Thoracic aorta (tissue), 2 donors: ENCODE measurements around the gene KPNA2. TPM values are rescaled to one million over a fixed set of nuclear protein-coding genes. Genes with fewer than 3 reads are reported as not detected.

Experiments
- ATAC-seq: fragments of 150-250 bp; one replicate; pipeline ENCODE4 v1.8.0; 2017; ENCODE audit warnings: low read depth; ENCODE audit not compliant: insufficient number of reproducible peaks, low FRiP score
- DNase-seq: peaks from one replicate; pipeline ENCODE4 v3.0.0-alpha.2; 2020; ENCODE audit warnings: low spot score
- H3K27ac ChIP-seq, 2 donors: fragments of 200-600 bp; sonication (generic); 1 replicate in 1 of 2; 2 replicates in 1 of 2; pipeline ENCODE4 v1.5.1; 2016; ENCODE audit warnings: mild to moderate bottlenecking in 2 of 2, moderate library complexity in 2 of 2
- H3K27me3 ChIP-seq: fragments of 200-600 bp; sonication (generic); replicated peaks from 2 replicates; pipeline ENCODE4 v1.6.0; 2016; ENCODE audit warnings: mild to moderate bottlenecking; ENCODE audit not compliant: insufficient read depth
- H3K36me3 ChIP-seq: fragments of 200-600 bp; sonication (generic); one replicate; pipeline ENCODE4 v1.5.1; 2016
- H3K4me1 ChIP-seq, 2 donors: fragments of 200-600 bp; sonication (generic); 1 replicate in 1 of 2; 2 replicates in 1 of 2; pipeline versions ENCODE4 v1.5.1 to v1.6.0; 2016; ENCODE audit warnings: low read depth in 2 of 2, mild to moderate bottlenecking in 1 of 2; ENCODE audit not compliant: control insufficient read depth in 1 of 2
- H3K4me3 ChIP-seq: fragments of 200-600 bp; sonication (generic); 2 replicates; pipeline ENCODE4 v1.5.1; 2016; ENCODE audit warnings: mild to moderate bottlenecking
- H3K9me3 ChIP-seq: fragments of 200-600 bp; sonication (generic); 2 replicates; pipeline ENCODE4 v1.5.1; 2016
- total RNA-seq, 2 donors: library from RNA; depleted of rRNA; stranded (reverse); fragments of >200 nt; gene quantifications; one replicate each; pipeline versions ENCODE4 v1.1.0 to v1.2.3, GENCODE V29; 2016
- TF ChIP-seq, protein P1 (sequence below): fragments of 200-600 bp; sonication (generic); IDR thresholded peaks from one replicate; pipeline ENCODE4 v1.5.1; 2019; ENCODE audit warnings: antibody characterized with exemption

Gene KPNA2
- total RNA-seq, 2 donors from 2014 or later = 11.9 to 29.9 TPM

DNA sequence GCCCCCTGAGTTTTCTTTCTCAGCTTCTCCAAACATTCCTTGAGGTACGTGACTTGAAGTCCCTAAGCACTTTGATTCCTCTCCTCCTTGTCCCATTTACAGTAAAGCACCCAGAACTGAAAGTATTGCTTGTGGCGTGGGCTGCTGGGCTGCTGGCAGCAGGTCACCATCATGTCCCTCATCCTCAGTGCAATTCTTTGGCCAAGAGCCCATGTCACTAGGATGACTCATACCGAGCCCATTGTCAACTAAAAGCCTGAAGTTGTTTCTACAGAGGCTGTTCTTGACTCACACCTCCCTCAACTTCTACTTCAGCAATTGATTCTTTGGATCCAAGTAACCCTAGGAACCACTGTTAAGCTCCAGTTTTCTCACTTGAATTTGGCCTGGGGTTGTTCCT is 54.3 kb downstream of the KPNA2 start:
- no peak overlapping the region for H3K4me3 ChIP-seq

GRCh38 chr17:68094481-68095078 is 59.0 kb downstream of the KPNA2 start:
- no peak overlapping the region for H3K4me3 ChIP-seq
- no peaks in the 10 kb centered on the region for H3K4me1 ChIP-seq
- no peaks in the 10 kb centered on the region for H3K27me3 ChIP-seq
- no peak for DNase-seq
- TF ChIP-seq, protein P1, sequence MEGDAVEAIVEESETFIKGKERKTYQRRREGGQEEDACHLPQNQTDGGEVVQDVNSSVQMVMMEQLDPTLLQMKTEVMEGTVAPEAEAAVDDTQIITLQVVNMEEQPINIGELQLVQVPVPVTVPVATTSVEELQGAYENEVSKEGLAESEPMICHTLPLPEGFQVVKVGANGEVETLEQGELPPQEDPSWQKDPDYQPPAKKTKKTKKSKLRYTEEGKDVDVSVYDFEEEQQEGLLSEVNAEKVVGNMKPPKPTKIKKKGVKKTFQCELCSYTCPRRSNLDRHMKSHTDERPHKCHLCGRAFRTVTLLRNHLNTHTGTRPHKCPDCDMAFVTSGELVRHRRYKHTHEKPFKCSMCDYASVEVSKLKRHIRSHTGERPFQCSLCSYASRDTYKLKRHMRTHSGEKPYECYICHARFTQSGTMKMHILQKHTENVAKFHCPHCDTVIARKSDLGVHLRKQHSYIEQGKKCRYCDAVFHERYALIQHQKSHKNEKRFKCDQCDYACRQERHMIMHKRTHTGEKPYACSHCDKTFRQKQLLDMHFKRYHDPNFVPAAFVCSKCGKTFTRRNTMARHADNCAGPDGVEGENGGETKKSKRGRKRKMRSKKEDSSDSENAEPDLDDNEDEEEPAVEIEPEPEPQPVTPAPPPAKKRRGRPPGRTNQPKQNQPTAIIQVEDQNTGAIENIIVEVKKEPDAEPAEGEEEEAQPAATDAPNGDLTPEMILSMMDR = no peak
- no peak overlapping the region for H3K27ac ChIP-seq
- no peaks in the 10 kb centered on the region for H3K36me3 ChIP-seq
- H3K9me3 ChIP-seq = no peaks in the 10 kb centered on the region
- no peak for ATAC-seq

More for the DNA sequence above, 54.3 kb downstream of the KPNA2 start:
- Histone ChIP-seq H3K36me3 (no peaks in the 10 kb centered on the region), H3K9me3 (no peaks in the 10 kb centered on the region), H3K27ac (no peak overlapping the region), H3K4me1 (peaks cover 0 to 4% of the 10 kb centered on the region in 2 donors), H3K27me3 (no peaks in the 10 kb centered on the region)
- TF ChIP-seq, protein P1 = no peak
- ATAC-seq (peak; percentile 30), DNase-seq (no peak)

- DNase-seq (no peak), ATAC-seq (no peak)
- TF ChIP-seq, protein P1 = no peak
- Histone ChIP-seq H3K4me1 (no peaks in the 10 kb centered on the region), H3K27me3 (no peaks in the 10 kb centered on the region), H3K9me3 (no peaks in the 10 kb centered on the region), H3K36me3 (no peaks in the 10 kb centered on the region), H3K4me3 (no peak overlapping the region), H3K27ac (no peak overlapping the region)
Observed at GRCh38 chr17:68095205-68095811, 59.8 kb downstream of the KPNA2 start.

GRCh38 chr17:68096111-68096510 is 60.6 kb downstream of the KPNA2 start:
- no peak for ATAC-seq
- TF ChIP-seq, protein P1 = no peak
- H3K9me3 ChIP-seq = no peaks in the 10 kb centered on the region

More at GRCh38 chr17:68096111-68096510, 60.6 kb downstream of the KPNA2 start:
- no peaks in the 10 kb centered on the region for H3K27me3 ChIP-seq
- H3K4me3 ChIP-seq = no peak overlapping the region
- no peaks in the 10 kb centered on the region for H3K36me3 ChIP-seq
- no peak overlapping the region for H3K27ac ChIP-seq
- no peak for DNase-seq
- peaks cover 0 to 4% of the 10 kb centered on the region in 2 donors for H3K4me1 ChIP-seq

Other genes starting within 250 kb of the KPNA2 start
- 10 to 100 TPM; 53.3 to 77.3 TPM for gene BPTF, start 210.2 kb upstream of the KPNA2 start, total RNA-seq
- gene C17orf58, start 39.3 kb upstream of the KPNA2 start, total RNA-seq = 1 to 10 TPM; 7.3 to 7.5 TPM
- gene AMZ2, start 212.3 kb downstream of the KPNA2 start, total RNA-seq = 10 to 100 TPM; 28.7 to 42.6 TPM